Measurements from ENCODE around the gene CXCL13.

Gene CXCL13

DNA sequence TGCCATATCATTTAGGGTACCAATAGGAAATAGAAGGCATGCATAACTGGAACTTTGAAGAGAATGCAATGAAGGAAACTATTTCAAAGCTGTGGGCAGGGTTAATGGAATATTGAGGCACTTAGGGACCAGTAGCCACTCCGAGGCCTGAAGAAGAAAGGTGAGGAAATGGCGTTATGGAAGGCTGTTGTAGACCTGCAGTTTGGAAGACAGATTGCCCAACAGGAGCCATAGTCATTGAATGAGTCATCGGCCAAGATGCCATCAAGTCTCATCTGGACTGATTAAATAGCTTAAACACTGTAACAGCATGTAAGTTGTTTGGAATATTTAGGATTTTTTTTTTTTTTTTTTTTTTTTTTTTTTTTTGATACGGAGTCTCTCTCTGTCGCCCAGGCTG is 11.6 kb downstream of the CXCL13 start:
- no peaks in the 10 kb centered on the region for H3K27me3 ChIP-seq (ENCODE audit: control insufficient read depth, insufficient read depth, low read length)
- no peaks in the 10 kb centered on the region for H3K9me3 ChIP-seq (ENCODE audit: control insufficient read depth, insufficient read depth, low read length)
- no peaks in the 10 kb centered on the region for H3K36me3 ChIP-seq (ENCODE audit: control insufficient read depth, insufficient read depth, low read length)
- no peak overlapping the region for H3K9ac ChIP-seq (ENCODE audit: low read depth, low read length)
- no peaks in the 10 kb centered on the region for H3K4me1 ChIP-seq (ENCODE audit: control insufficient read depth, insufficient read depth, low read length)
- H3K4me3 ChIP-seq (ENCODE audit: low read depth, low read length), result no peak overlapping the region

GRCh38 chr4:77618383-77619241 is 13.0 kb downstream of the CXCL13 start:
- Histone ChIP-seq H3K36me3 (ENCODE audit: control insufficient read depth, insufficient read depth, low read length) (no peaks in the 10 kb centered on the region), H3K4me3 (ENCODE audit: low read depth, low read length) (no peak overlapping the region), H3K9ac (ENCODE audit: low read depth, low read length) (peak overlapping the region; percentile 62), H3K27me3 (ENCODE audit: control insufficient read depth, insufficient read depth, low read length) (no peaks in the 10 kb centered on the region), H3K4me1 (ENCODE audit: control insufficient read depth, insufficient read depth, low read length) (no peaks in the 10 kb centered on the region), H3K9me3 (ENCODE audit: control insufficient read depth, insufficient read depth, low read length) (no peaks in the 10 kb centered on the region)

- Histone ChIP-seq H3K4me1 (ENCODE audit: control insufficient read depth, insufficient read depth, low read length) (no peaks in the 10 kb centered on the region), H3K9me3 (ENCODE audit: control insufficient read depth, insufficient read depth, low read length) (no peaks in the 10 kb centered on the region), H3K36me3 (ENCODE audit: control insufficient read depth, insufficient read depth, low read length) (no peaks in the 10 kb centered on the region), H3K9ac (ENCODE audit: low read depth, low read length) (no peak overlapping the region), H3K27me3 (ENCODE audit: control insufficient read depth, insufficient read depth, low read length) (no peaks in the 10 kb centered on the region), H3K4me3 (ENCODE audit: low read depth, low read length) (no peak overlapping the region)
Measured at GRCh38 chr4:77619408-77619807, 13.8 kb downstream of the CXCL13 start.

- no peak overlapping the region for H3K9ac ChIP-seq (ENCODE audit: low read depth, low read length)
- no peaks in the 10 kb centered on the region for H3K36me3 ChIP-seq (ENCODE audit: control insufficient read depth, insufficient read depth, low read length)
- H3K4me3 ChIP-seq (ENCODE audit: low read depth, low read length), result no peak overlapping the region
- no peaks in the 10 kb centered on the region for H3K4me1 ChIP-seq (ENCODE audit: control insufficient read depth, insufficient read depth, low read length)
- H3K9me3 ChIP-seq (ENCODE audit: control insufficient read depth, insufficient read depth, low read length), result no peaks in the 10 kb centered on the region
- no peaks in the 10 kb centered on the region for H3K27me3 ChIP-seq (ENCODE audit: control insufficient read depth, insufficient read depth, low read length)
Measured at GRCh38 chr4:77621254-77621653, 15.6 kb downstream of the CXCL13 start.

GRCh38 chr4:77623091-77623490 is 17.5 kb downstream of the CXCL13 start:
- Histone ChIP-seq H3K4me3 (ENCODE audit: low read depth, low read length) (no peak overlapping the region), H3K36me3 (ENCODE audit: control insufficient read depth, insufficient read depth, low read length) (no peaks in the 10 kb centered on the region), H3K27me3 (ENCODE audit: control insufficient read depth, insufficient read depth, low read length) (no peaks in the 10 kb centered on the region), H3K9me3 (ENCODE audit: control insufficient read depth, insufficient read depth, low read length) (no peaks in the 10 kb centered on the region), H3K9ac (ENCODE audit: low read depth, low read length) (no peak overlapping the region), H3K4me1 (ENCODE audit: control insufficient read depth, insufficient read depth, low read length) (no peaks in the 10 kb centered on the region)

GRCh38 chr4:77624213-77624612 is 18.6 kb downstream of the CXCL13 start:
- no peak overlapping the region for H3K9ac ChIP-seq (ENCODE audit: low read depth, low read length)
- no peaks in the 10 kb centered on the region for H3K4me1 ChIP-seq (ENCODE audit: control insufficient read depth, insufficient read depth, low read length)
- no peaks in the 10 kb centered on the region for H3K9me3 ChIP-seq (ENCODE audit: control insufficient read depth, insufficient read depth, low read length)
- H3K27me3 ChIP-seq (ENCODE audit: control insufficient read depth, insufficient read depth, low read length), result no peaks in the 10 kb centered on the region
- H3K36me3 ChIP-seq (ENCODE audit: control insufficient read depth, insufficient read depth, low read length), result no peaks in the 10 kb centered on the region
- no peak overlapping the region for H3K4me3 ChIP-seq (ENCODE audit: low read depth, low read length)

- no peaks in the 10 kb centered on the region for H3K27me3 ChIP-seq (ENCODE audit: control insufficient read depth, insufficient read depth, low read length)
- no peaks in the 10 kb centered on the region for H3K36me3 ChIP-seq (ENCODE audit: control insufficient read depth, insufficient read depth, low read length)
- no peaks in the 10 kb centered on the region for H3K9me3 ChIP-seq (ENCODE audit: control insufficient read depth, insufficient read depth, low read length)
- H3K4me3 ChIP-seq (ENCODE audit: low read depth, low read length), result no peak overlapping the region
- H3K4me1 ChIP-seq (ENCODE audit: control insufficient read depth, insufficient read depth, low read length), result no peaks in the 10 kb centered on the region
- H3K9ac ChIP-seq (ENCODE audit: low read depth, low read length), result no peak overlapping the region
Measured at GRCh38 chr4:77625485-77625884, 19.9 kb downstream of the CXCL13 start.

DNA sequence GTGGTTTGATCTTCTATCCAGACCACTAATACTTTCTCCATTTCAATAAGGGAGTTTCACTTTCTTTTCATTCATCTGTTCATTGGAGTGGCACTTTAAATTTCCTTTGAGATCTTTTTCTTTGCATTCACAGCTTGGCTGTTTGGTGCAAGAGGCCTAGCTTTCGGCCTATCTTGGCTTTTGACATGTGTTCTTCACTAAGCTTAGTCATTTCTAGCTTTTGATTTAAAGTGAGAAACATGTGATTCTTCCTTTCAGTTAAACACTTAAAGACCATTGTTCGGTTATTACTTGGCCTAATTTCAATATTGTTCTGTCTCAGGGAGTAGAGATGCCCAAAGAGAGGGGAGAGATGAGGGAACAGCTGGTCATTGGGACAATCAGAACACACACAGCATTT is 24.3 kb downstream of the CXCL13 start:
- H3K4me1 ChIP-seq (ENCODE audit: control insufficient read depth, insufficient read depth, low read length), result no peaks in the 10 kb centered on the region
- no peaks in the 10 kb centered on the region for H3K36me3 ChIP-seq (ENCODE audit: control insufficient read depth, insufficient read depth, low read length)
- no peak overlapping the region for H3K9ac ChIP-seq (ENCODE audit: low read depth, low read length)
- H3K4me3 ChIP-seq (ENCODE audit: low read depth, low read length), result no peak overlapping the region
- no peaks in the 10 kb centered on the region for H3K9me3 ChIP-seq (ENCODE audit: control insufficient read depth, insufficient read depth, low read length)
- H3K27me3 ChIP-seq (ENCODE audit: control insufficient read depth, insufficient read depth, low read length), result no peaks in the 10 kb centered on the region

GRCh38 chr4:77631276-77631675 is 25.7 kb downstream of the CXCL13 start:
- H3K27me3 ChIP-seq (ENCODE audit: control insufficient read depth, insufficient read depth, low read length), result no peaks in the 10 kb centered on the region
- no peaks in the 10 kb centered on the region for H3K36me3 ChIP-seq (ENCODE audit: control insufficient read depth, insufficient read depth, low read length)
- no peak overlapping the region for H3K4me3 ChIP-seq (ENCODE audit: low read depth, low read length)
- no peak overlapping the region for H3K9ac ChIP-seq (ENCODE audit: low read depth, low read length)
- H3K9me3 ChIP-seq (ENCODE audit: control insufficient read depth, insufficient read depth, low read length), result no peaks in the 10 kb centered on the region
- no peaks in the 10 kb centered on the region for H3K4me1 ChIP-seq (ENCODE audit: control insufficient read depth, insufficient read depth, low read length)

GRCh38 chr4:77634132-77634785 is 28.6 kb downstream of the CXCL13 start:
- H3K36me3 ChIP-seq (ENCODE audit: control insufficient read depth, insufficient read depth, low read length), result no peaks in the 10 kb centered on the region
- no peaks in the 10 kb centered on the region for H3K4me1 ChIP-seq (ENCODE audit: control insufficient read depth, insufficient read depth, low read length)
- H3K9me3 ChIP-seq (ENCODE audit: control insufficient read depth, insufficient read depth, low read length), result no peaks in the 10 kb centered on the region
- no peak overlapping the region for H3K4me3 ChIP-seq (ENCODE audit: low read depth, low read length)
- H3K9ac ChIP-seq (ENCODE audit: low read depth, low read length), result no peak overlapping the region
- H3K27me3 ChIP-seq (ENCODE audit: control insufficient read depth, insufficient read depth, low read length), result no peaks in the 10 kb centered on the region

GRCh38 chr4:77635246-77635645 is 29.6 kb downstream of the CXCL13 start:
- Histone ChIP-seq H3K9ac (ENCODE audit: low read depth, low read length) (no peak overlapping the region), H3K4me1 (ENCODE audit: control insufficient read depth, insufficient read depth, low read length) (no peaks in the 10 kb centered on the region), H3K9me3 (ENCODE audit: control insufficient read depth, insufficient read depth, low read length) (no peaks in the 10 kb centered on the region)

DNA sequence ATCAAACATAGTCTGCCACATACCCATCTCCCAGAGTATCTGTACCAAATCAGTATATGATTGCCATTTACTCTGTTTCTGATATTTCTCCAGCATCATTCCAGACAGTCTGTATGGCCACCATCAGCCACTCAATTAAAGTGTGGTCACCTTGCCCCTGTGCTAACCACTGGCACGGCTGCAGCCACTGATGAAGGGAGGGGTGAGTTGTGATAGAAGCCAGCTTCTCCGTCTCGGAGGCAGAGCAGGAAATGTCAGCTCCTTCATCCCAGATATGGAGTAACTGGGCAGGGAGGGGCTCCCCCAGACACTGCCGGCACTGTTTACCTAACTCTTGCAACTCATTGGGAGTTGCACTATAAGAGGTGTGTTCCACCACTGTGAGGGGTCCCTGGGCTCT is 30.3 kb downstream of the CXCL13 start:
- Histone ChIP-seq H3K9me3 (ENCODE audit: control insufficient read depth, insufficient read depth, low read length) (no peaks in the 10 kb centered on the region), H3K27me3 (ENCODE audit: control insufficient read depth, insufficient read depth, low read length) (no peaks in the 10 kb centered on the region), H3K4me3 (ENCODE audit: low read depth, low read length) (no peak overlapping the region), H3K9ac (ENCODE audit: low read depth, low read length) (no peak overlapping the region), H3K36me3 (ENCODE audit: control insufficient read depth, insufficient read depth, low read length) (no peaks in the 10 kb centered on the region), H3K4me1 (ENCODE audit: control insufficient read depth, insufficient read depth, low read length) (no peaks in the 10 kb centered on the region)

More at GRCh38 chr4:77635246-77635645, 29.6 kb downstream of the CXCL13 start:
- Histone ChIP-seq H3K36me3 (ENCODE audit: control insufficient read depth, insufficient read depth, low read length) (no peaks in the 10 kb centered on the region), H3K4me3 (ENCODE audit: low read depth, low read length) (no peak overlapping the region), H3K27me3 (ENCODE audit: control insufficient read depth, insufficient read depth, low read length) (no peaks in the 10 kb centered on the region)

Data from iPS-15b (cell line).